Measurements from ENCODE around the gene TMEM87B. TPM values are rescaled to one million over a fixed set of nuclear protein-coding genes. Genes with fewer than 3 reads are reported as not detected.

The TMEM87B gene
- total RNA-seq, 2 donors from 2014 or later = 56.7 to 71.2 TPM

GRCh38 chr2:112157472-112157871 lies 102.4 kb downstream of the TMEM87B start:
- Histone ChIP-seq H3K4me3 (no peak overlapping the region), H3K36me3 (no peaks in the 10 kb centered on the region), H3K27ac (no peak overlapping the region), H3K9ac (ENCODE audit: low read depth in 2 of 2, low read length in 2 of 2) (no peak overlapping the region), H3K9me3 (no peaks in the 10 kb centered on the region), H3K27me3 (no peaks in the 10 kb centered on the region), H3K4me1 (no peaks in the 10 kb centered on the region)
- no peak for DNase-seq
- intact Hi-C loops (cut with DNase I) = no loop called here
- TF ChIP-seq, protein P1, sequence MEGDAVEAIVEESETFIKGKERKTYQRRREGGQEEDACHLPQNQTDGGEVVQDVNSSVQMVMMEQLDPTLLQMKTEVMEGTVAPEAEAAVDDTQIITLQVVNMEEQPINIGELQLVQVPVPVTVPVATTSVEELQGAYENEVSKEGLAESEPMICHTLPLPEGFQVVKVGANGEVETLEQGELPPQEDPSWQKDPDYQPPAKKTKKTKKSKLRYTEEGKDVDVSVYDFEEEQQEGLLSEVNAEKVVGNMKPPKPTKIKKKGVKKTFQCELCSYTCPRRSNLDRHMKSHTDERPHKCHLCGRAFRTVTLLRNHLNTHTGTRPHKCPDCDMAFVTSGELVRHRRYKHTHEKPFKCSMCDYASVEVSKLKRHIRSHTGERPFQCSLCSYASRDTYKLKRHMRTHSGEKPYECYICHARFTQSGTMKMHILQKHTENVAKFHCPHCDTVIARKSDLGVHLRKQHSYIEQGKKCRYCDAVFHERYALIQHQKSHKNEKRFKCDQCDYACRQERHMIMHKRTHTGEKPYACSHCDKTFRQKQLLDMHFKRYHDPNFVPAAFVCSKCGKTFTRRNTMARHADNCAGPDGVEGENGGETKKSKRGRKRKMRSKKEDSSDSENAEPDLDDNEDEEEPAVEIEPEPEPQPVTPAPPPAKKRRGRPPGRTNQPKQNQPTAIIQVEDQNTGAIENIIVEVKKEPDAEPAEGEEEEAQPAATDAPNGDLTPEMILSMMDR (IDR thresholded peaks at IDR 0.05) = no peak

DNA sequence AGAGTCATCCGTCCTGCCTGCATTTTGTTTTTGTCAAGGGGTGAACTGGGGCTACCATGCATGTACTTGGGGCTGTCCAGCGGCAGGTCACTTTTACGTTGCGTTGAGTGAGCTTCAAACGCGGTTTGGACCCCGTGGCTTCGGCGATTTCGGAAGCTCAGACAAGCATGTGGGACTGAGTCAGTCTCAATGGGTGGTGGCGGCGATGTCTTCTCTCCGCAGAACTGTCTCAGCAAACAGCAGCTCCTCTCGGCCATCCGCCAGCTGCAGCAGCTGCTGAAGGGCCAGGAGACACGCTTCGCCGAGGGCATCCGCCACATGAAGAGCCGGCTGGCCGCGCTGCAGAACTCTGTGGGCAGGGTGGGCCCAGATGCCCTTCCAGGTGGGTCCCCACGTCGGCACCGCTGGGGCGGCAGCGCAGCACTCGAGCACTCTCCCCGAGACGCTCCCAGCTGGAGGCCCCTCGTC lies 104.4 kb downstream of the TMEM87B start:
- TF ChIP-seq, protein P1 (IDR thresholded peaks at IDR 0.05) = no peak

GRCh38 chr2:112160283-112161250 lies 105.5 kb downstream of the TMEM87B start:
- intact Hi-C loops (cut with DNase I) = no loop called here
- no peaks in the 10 kb centered on the region for H3K4me1 ChIP-seq
- DNase-seq = no peak
- TF ChIP-seq, protein P1 (IDR thresholded peaks at IDR 0.05) = no peak
- no peak overlapping the region for H3K27ac ChIP-seq
- no peaks in the 10 kb centered on the region for H3K36me3 ChIP-seq
- H3K4me3 ChIP-seq = no peak overlapping the region
- no peak overlapping the region for H3K9ac ChIP-seq (ENCODE audit: low read depth in 2 of 2, low read length in 2 of 2)
- no peaks in the 10 kb centered on the region for H3K27me3 ChIP-seq
- H3K9me3 ChIP-seq = no peaks in the 10 kb centered on the region

More for the DNA sequence above, 104.4 kb downstream of the TMEM87B start:
- Histone ChIP-seq H3K27me3 (no peaks in the 10 kb centered on the region), H3K36me3 (no peaks in the 10 kb centered on the region), H3K4me3 (no peak overlapping the region), H3K9me3 (no peaks in the 10 kb centered on the region), H3K4me1 (no peaks in the 10 kb centered on the region), H3K9ac (ENCODE audit: low read depth in 2 of 2, low read length in 2 of 2) (no peak overlapping the region), H3K27ac (no peak overlapping the region)
- intact Hi-C loops (cut with DNase I) = no loop called here
- DNase-seq = no peak

DNA sequence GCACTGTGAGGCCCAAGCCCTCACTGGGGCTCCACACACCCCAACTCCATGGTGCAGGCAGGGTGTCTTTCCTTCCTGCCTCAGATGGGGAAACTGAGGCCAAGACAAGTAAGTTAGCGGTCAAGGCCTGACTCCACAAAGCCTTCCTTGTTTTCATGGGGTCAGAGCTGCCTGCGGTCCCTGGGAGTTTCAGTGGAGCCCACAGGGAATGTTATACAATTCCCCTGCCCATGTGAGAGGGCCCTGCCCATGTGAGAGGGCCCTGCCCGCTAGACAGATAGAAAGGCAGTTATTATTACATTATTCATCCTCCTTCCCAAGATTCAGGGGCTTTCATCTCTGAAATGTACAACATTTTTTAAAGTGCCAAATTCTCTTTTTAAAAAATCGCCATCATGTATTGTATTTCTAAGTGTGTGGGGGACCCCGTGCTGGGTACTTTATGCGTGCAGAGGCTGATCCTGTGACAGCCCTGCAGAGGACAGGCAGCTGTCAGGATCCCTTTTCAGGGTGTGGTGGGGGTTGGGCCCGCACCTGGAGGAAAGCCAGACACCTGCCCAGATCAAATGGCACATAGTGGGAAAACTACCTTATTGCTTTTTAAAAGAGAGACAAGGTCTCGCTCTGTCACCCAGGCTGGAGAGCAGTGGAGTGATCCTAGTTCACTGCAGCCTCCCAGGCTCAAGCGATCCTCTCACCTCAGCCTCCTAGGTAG lies 106.5 kb downstream of the TMEM87B start:
- Histone ChIP-seq H3K9ac (ENCODE audit: low read depth in 2 of 2, low read length in 2 of 2) (no peak overlapping the region), H3K4me3 (no peak overlapping the region), H3K27ac (no peak overlapping the region), H3K27me3 (no peaks in the 10 kb centered on the region), H3K9me3 (no peaks in the 10 kb centered on the region), H3K36me3 (no peaks in the 10 kb centered on the region), H3K4me1 (no peaks in the 10 kb centered on the region)
- intact Hi-C loops (cut with DNase I) = no loop called here
- TF ChIP-seq, protein P1 (IDR thresholded peaks at IDR 0.05) = no peak
- DNase-seq = no peak

- no peaks in the 10 kb centered on the region for H3K4me1 ChIP-seq
- no peak for DNase-seq
- no peak overlapping the region for H3K27ac ChIP-seq
- H3K9ac ChIP-seq (ENCODE audit: low read depth in 2 of 2, low read length in 2 of 2) = no peak overlapping the region
- TF ChIP-seq, protein P1 (IDR thresholded peaks at IDR 0.05) = no peak
- intact Hi-C loops (cut with DNase I) = no loop called here
- no peaks in the 10 kb centered on the region for H3K27me3 ChIP-seq
- H3K36me3 ChIP-seq = no peaks in the 10 kb centered on the region
- H3K4me3 ChIP-seq = no peak overlapping the region
- no peaks in the 10 kb centered on the region for H3K9me3 ChIP-seq
Observed at GRCh38 chr2:112162341-112162740, 107.3 kb downstream of the TMEM87B start.

All from colonic mucosa (tissue), 4 donors.